IgD-negative memory B cell (primary cell): ENCODE data around the gene BRME1. TPM values are rescaled to one million over a fixed set of nuclear protein-coding genes. Genes with fewer than 3 reads are reported as not detected.

Experiments used
- H3K27ac Mint-ChIP-seq, 3 donors: one replicate each; pipeline ENCODE4 v1.8.0; 2020 to 2022; ENCODE audit warnings: mild to moderate bottlenecking in 3 of 3, mixed read lengths in 3 of 3, moderate library complexity in 1 of 3
- H3K27me3 Mint-ChIP-seq: one replicate; pipeline ENCODE4 v1.8.0; 2021; ENCODE audit warnings: mixed read lengths
- H3K36me3 Mint-ChIP-seq: one replicate; pipeline ENCODE4 v1.8.0; 2020; ENCODE audit warnings: mild to moderate bottlenecking, mixed read lengths
- H3K4me1 Mint-ChIP-seq, 3 donors: one replicate each; pipeline ENCODE4 v1.8.0; 2020 to 2022; ENCODE audit warnings: mixed read lengths in 3 of 3, mild to moderate bottlenecking in 1 of 3
- H3K4me3 Mint-ChIP-seq, 4 donors: one replicate each; pipeline ENCODE4 v1.8.0; 2020 to 2022; ENCODE audit warnings: mild to moderate bottlenecking in 4 of 4, mixed read lengths in 4 of 4, moderate library complexity in 3 of 4
- H3K9me3 Mint-ChIP-seq, 3 donors: one replicate each; pipeline ENCODE4 v1.8.0; 2020 to 2021; ENCODE audit warnings: mixed read lengths in 3 of 3, mild to moderate bottlenecking in 1 of 3
- polyA plus RNA-seq: library from polyadenylated mRNA; unstranded; fragments of 300-500 nt; fragmentation: Illumina TruSeq; gene quantifications from one replicate; pipeline ENCODE4 v1.2.3, GENCODE V29; 2021

BRME1 gene
- not detected for polyA plus RNA-seq

GRCh38 chr19:13905634-13906520, at the start of gene BRME1, which contains the start of gene CC2D1A:
Gene BRME1, minus strand, starts transcription at chr19:13906117. Its CDS starts 1,225 bp downstream, at chr19:13904892.
Gene CC2D1A, plus strand, starts transcription at chr19:13906201. Its CDS starts 241 bp downstream, at chr19:13906442.
- peak within 1 kb of the TSS; percentile 50 to 96 (median 87) for H3K27ac Mint-ChIP-seq
- H3K4me3 Mint-ChIP-seq = peak within 1 kb of the TSS; percentile 86 to 96 (median 90)
- H3K4me1 Mint-ChIP-seq = peaks cover 6 to 12% (median 10%) of the 10 kb centered on the region in 3 donors
- no peaks in the 10 kb centered on the region for H3K9me3 Mint-ChIP-seq
- no peaks in the 10 kb centered on the region for H3K27me3 Mint-ChIP-seq
- peaks cover 3% of the 10 kb centered on the region for H3K36me3 Mint-ChIP-seq

- H3K27ac Mint-ChIP-seq = peak overlapping the region in 1 of 3 donors; percentile 51
- H3K4me1 Mint-ChIP-seq = peaks cover 0 to 11% (median 10%) of the 10 kb centered on the region in 3 donors
- no peaks in the 10 kb centered on the region for H3K27me3 Mint-ChIP-seq
- no peaks in the 10 kb centered on the region for H3K36me3 Mint-ChIP-seq
- H3K9me3 Mint-ChIP-seq = no peaks in the 10 kb centered on the region
- peak overlapping the region; percentile 52 to 87 (median 84) for H3K4me3 Mint-ChIP-seq
These were observed 48.3 kb upstream of the BRME1 start for GRCh38 chr19:13954185-13954584.

GRCh38 chr19:13952931-13953531, 47.1 kb upstream of the BRME1 start:
- Mint-ChIP-seq H3K4me1 (peaks cover 0 to 11% (median 8%) of the 10 kb centered on the region in 3 donors), H3K27ac (peak overlapping the region in 2 of 3 donors; percentile 51 to 76), H3K27me3 (no peaks in the 10 kb centered on the region), H3K9me3 (no peaks in the 10 kb centered on the region), H3K4me3 (peak overlapping the region; percentile 81 to 87 (median 86)), H3K36me3 (no peaks in the 10 kb centered on the region)

DNA sequence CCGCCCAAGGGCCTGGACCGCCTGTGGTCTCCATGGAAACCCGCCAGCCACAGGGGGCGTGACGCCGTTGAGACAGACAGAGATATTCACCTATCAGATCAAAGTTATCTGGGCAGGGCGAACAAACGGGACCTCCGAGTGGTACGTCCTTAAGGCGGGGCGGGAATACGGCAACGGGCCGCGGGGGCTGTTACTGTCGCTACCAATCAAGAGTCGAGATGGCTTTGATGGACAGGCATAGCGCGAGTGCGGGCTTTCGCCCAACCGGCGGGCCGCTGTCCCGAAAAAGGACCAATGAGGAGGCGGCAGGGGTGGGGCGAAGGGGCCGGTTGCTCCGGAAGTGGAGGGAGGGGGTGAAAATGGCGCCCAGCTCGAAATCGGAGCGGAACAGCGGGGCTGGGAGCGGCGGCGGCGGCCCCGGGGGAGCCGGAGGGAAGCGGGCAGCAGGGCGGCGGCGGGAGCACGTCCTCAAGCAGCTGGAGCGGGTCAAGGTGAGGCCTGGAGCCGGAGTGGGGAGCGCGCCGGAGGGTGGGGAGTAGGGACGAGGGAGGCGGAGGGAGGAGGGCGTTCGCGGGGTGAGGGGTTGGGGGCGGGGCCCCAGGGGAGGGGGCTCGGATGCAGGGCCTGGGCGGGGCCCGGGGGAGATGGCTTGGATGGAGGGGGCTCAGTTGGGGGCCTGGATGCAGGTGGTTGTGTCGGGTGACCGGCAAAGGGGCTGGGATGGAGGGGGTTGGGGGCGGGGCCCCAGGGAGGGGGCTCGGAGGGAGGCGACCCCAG, 46.4 kb upstream of the BRME1 start, which contains the start of gene DCAF15:
TSS of gene DCAF15 (plus strand) at position 356 of the 777 bp plus-strand sequence. CDS start at position 360, 4 bp downstream.
- H3K36me3 Mint-ChIP-seq = no peaks in the 10 kb centered on the region
- peak within 1 kb of the TSS; percentile 87 to 99 (median 94) for H3K4me3 Mint-ChIP-seq
- peaks cover 0 to 11% (median 8%) of the 10 kb centered on the region in 3 donors for H3K4me1 Mint-ChIP-seq
- H3K27ac Mint-ChIP-seq = peak within 1 kb of the TSS; percentile 66 to 97 (median 96)
- H3K9me3 Mint-ChIP-seq = no peaks in the 10 kb centered on the region
- no peaks in the 10 kb centered on the region for H3K27me3 Mint-ChIP-seq

DNA sequence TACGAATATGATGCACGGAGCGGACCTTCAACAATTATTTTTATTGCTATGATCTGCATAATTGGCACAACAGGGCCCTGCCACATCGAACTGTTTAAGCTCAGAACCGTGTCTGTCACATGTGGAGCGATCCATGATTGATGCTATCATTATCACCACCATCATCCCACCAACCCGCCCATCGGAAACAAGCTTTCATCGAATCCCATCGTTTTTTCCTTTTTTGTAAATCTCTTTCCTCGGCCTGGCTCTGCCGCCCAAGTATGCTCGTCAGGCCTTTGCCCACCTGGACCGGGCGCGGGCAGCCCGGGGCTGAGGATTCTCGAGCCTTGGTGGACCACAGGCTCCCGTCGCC, 45.9 kb upstream of the BRME1 start:
- Mint-ChIP-seq H3K4me1 (peaks cover 0 to 11% (median 8%) of the 10 kb centered on the region in 3 donors), H3K27ac (peak overlapping the region; percentile 66 to 97 (median 96)), H3K36me3 (no peaks in the 10 kb centered on the region), H3K27me3 (no peaks in the 10 kb centered on the region), H3K9me3 (no peaks in the 10 kb centered on the region), H3K4me3 (peak overlapping the region; percentile 76 to 99 (median 94))

- Mint-ChIP-seq H3K27me3 (no peaks in the 10 kb centered on the region), H3K27ac (no peak overlapping the region), H3K36me3 (no peaks in the 10 kb centered on the region), H3K4me1 (peaks cover 0 to 11% (median 8%) of the 10 kb centered on the region in 3 donors), H3K4me3 (no peak overlapping the region), H3K9me3 (no peaks in the 10 kb centered on the region)
These were observed 45.1 kb upstream of the BRME1 start for GRCh38 chr19:13951043-13951442.

- no peak overlapping the region for H3K27ac Mint-ChIP-seq
- H3K9me3 Mint-ChIP-seq = no peaks in the 10 kb centered on the region
- H3K36me3 Mint-ChIP-seq = no peaks in the 10 kb centered on the region
- no peaks in the 10 kb centered on the region for H3K27me3 Mint-ChIP-seq
- H3K4me1 Mint-ChIP-seq = no peaks in the 10 kb centered on the region
- no peak overlapping the region for H3K4me3 Mint-ChIP-seq
These were observed 40.5 kb upstream of the BRME1 start for GRCh38 chr19:13946414-13946813.

DNA sequence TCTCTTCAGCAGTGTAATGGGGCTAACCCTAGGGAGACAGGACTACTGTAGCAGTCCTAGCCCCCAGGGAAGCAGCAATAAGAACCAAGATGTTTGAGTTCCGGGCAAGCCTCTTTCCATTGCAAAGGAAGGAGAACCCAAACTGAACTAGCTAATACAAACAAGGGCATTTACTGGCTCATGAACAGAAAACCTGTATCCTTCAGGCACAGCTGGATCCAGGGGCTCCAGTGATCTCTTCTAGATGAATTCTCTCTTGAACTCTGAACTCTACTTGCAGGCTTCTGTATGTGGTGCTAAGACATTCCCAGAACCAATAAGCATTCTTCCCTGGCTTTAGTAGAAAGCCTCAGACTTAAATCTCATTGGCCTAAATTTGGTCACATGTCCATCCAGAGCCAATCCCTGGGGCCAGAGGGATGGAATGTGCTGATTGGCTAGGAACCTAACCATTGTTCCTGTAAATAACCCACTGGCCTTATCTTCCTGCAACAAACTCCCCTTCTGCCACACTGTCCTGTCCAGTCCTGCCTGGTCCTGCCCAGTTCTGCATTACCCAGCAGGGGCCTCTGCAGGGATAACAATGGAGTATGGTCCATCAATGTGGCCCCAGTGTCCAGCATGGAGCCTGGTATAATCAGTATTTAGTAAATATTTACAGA, 36.2 kb upstream of the BRME1 start:
- Mint-ChIP-seq H3K27ac (no peak overlapping the region), H3K27me3 (peaks cover 2% of the 10 kb centered on the region), H3K4me1 (no peaks in the 10 kb centered on the region), H3K36me3 (peaks cover 2% of the 10 kb centered on the region), H3K4me3 (no peak overlapping the region), H3K9me3 (no peaks in the 10 kb centered on the region)

GRCh38 chr19:13938301-13939064, 32.6 kb upstream of the BRME1 start, which contains the start of gene PODNL1:
Gene PODNL1, minus strand, starts transcription at chr19:13938417. Its CDS starts 236 bp downstream, at chr19:13938181.
- Mint-ChIP-seq H3K36me3 (peaks cover 2% of the 10 kb centered on the region), H3K27ac (no peak within 1 kb of the TSS), H3K4me1 (peaks cover 0 to 3% (median 0%) of the 10 kb centered on the region in 3 donors), H3K9me3 (no peaks in the 10 kb centered on the region), H3K27me3 (peaks cover 9% of the 10 kb centered on the region), H3K4me3 (no peak within 1 kb of the TSS)

DNA sequence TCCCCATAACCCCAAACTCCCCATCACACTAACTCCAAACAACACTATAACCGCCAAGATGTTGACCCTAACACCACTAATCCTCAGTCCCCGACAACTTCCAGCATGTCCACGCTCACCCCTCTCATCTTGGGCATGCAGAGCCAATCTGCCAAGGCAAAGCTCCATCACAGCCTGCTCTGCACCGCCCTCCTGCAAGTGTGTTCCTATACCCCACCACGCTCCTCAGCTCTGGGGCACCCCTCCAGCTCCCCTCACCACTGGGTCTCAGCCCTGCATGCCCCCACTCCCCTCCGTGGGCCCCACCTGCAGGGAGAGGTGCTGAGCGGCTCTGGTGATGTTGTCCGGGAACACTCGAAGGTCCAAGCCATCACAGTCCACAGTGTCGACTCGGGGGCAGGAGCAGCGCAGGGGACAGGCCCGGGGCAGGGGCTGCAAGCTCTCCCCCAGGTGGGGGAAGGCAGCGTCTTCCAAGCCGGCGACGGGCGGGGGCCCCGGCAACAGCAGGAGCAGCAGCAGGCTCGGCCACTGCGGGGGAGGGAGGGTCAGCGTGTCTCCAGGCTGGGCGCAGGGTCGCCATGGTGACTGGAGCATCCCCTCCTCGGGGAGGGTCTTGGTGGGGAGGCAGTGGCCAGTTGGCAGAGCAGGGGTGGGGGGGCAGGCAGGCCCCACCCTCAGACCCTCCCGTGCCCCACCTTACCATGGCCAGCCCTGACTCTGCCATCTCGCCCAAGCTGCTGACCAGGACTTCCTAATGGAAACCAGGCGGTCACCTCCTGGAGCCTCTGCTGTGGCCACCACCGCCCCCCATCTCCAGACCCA, 31.8 kb upstream of the BRME1 start:
- peaks cover 11% of the 10 kb centered on the region for H3K27me3 Mint-ChIP-seq
- H3K4me1 Mint-ChIP-seq = peaks cover 0 to 3% (median 0%) of the 10 kb centered on the region in 3 donors
- peaks cover 2% of the 10 kb centered on the region for H3K36me3 Mint-ChIP-seq
- H3K9me3 Mint-ChIP-seq = no peaks in the 10 kb centered on the region
- H3K27ac Mint-ChIP-seq = no peak overlapping the region
- no peak overlapping the region for H3K4me3 Mint-ChIP-seq

- Mint-ChIP-seq H3K36me3 (peaks cover 2% of the 10 kb centered on the region), H3K4me1 (peaks cover 0 to 3% (median 0%) of the 10 kb centered on the region in 3 donors), H3K9me3 (no peaks in the 10 kb centered on the region), H3K27ac (no peak overlapping the region), H3K4me3 (no peak overlapping the region), H3K27me3 (peaks cover 11% of the 10 kb centered on the region)
These were observed 30.0 kb upstream of the BRME1 start for GRCh38 chr19:13935765-13936510.

GRCh38 chr19:13934785-13935109, 28.8 kb upstream of the BRME1 start:
- Mint-ChIP-seq H3K27me3 (peaks cover 11% of the 10 kb centered on the region), H3K4me3 (no peak overlapping the region), H3K27ac (peak overlapping the region in 1 of 3 donors; percentile 29), H3K36me3 (peaks cover 2% of the 10 kb centered on the region), H3K4me1 (peaks cover 0 to 3% (median 0%) of the 10 kb centered on the region in 3 donors), H3K9me3 (no peaks in the 10 kb centered on the region)
